A549 (cell line): ENCODE results near the gene MAP7D3.

Experiments used
- BHLHE40 ChIP-seq: IDR thresholded peaks from 2 replicates; pipeline ENCODE4 v1.6.1; 2012; ENCODE audit warnings: low read depth, low read length, inconsistent platforms
- CEBPB ChIP-seq, 2 experiments: fragments of >200 bp in 1 of 2; sonication (Bioruptor Twin) in 1 of 2; formaldehyde crosslinking in 1 of 2; IDR thresholded peaks; 2 replicates each; pipeline ENCODE4 v1.6.1; 2012 to 2016
- CTCF ChIP-seq: fragments of >200 bp; sonication (Bioruptor Twin); formaldehyde crosslinking; IDR thresholded peaks from 3 replicates; pipeline ENCODE4 v1.5.1; 2016
- EP300 ChIP-seq, 2 experiments: fragments of >200 bp; sonication (Bioruptor Twin); formaldehyde crosslinking; IDR thresholded peaks; 2 replicates in 1 of 2; 3 replicates in 1 of 2; pipeline ENCODE4 v1.6.1; 2016 to 2017
- HOXB5 ChIP-seq: fragments of 250-450 bp; sonication (Bioruptor Pico); IDR thresholded peaks from 2 replicates; pipeline ENCODE4 v1.5.0; 2020; ENCODE audit warnings: mild to moderate bottlenecking, moderate library complexity
- KDM1A ChIP-seq: fragments of 200-600 bp; sonication (generic); IDR thresholded peaks from 2 replicates; pipeline ENCODE4 v1.6.1; 2016; ENCODE audit warnings: low read depth, mild to moderate bottlenecking
- POLR2A ChIP-seq: IDR thresholded peaks from 2 replicates; pipeline ENCODE4 v1.6.1; 2012; ENCODE audit warnings: mild to moderate bottlenecking, low read length
- RARB ChIP-seq: fragments of 250-450 bp; sonication (Bioruptor Pico); IDR thresholded peaks from 2 replicates; pipeline ENCODE4 v1.8.0; 2021; ENCODE audit warnings: mild to moderate bottlenecking, moderate library complexity
- REST ChIP-seq: fragments of 200-600 bp; sonication (generic); IDR thresholded peaks from 2 replicates; pipeline ENCODE4 v1.6.1; 2016; ENCODE audit warnings: antibody characterized with exemption, mild to moderate bottlenecking, moderate library complexity
- SMC3 ChIP-seq: fragments of >200 bp; sonication (Bioruptor Twin); formaldehyde crosslinking; IDR thresholded peaks from 3 replicates; pipeline ENCODE4 v1.6.1; 2018; ENCODE audit warnings: inconsistent platforms
- USF2 ChIP-seq: fragments of 450-650 bp; IDR thresholded peaks from 2 replicates; pipeline ENCODE4 v1.6.1; 2014; ENCODE audit warnings: antibody characterized with exemption

- no peak for TF ChIP-seq REST
- TF ChIP-seq CTCF: no peak
- no peak for TF ChIP-seq KDM1A
- TF ChIP-seq CEBPB (IDR thresholded peaks at IDR 0.05): no peak
- no peak for TF ChIP-seq RARB
- TF ChIP-seq SMC3: no peak
- no peak for TF ChIP-seq USF2
- TF ChIP-seq HOXB5 (CRISPR knock-in tag): no peak
- no peak for TF ChIP-seq POLR2A
- TF ChIP-seq BHLHE40: no peak
- no peak for TF ChIP-seq EP300 (IDR thresholded peaks at IDR 0.05)
Observed at GRCh38 chrX:136269921-136270320, 18.7 kb upstream of the MAP7D3 start.
